Pancreas (tissue), 10 donors: Measurements from ENCODE around the gene CES2. TPM values are rescaled to one million over a fixed set of nuclear protein-coding genes. Genes with fewer than 3 reads are reported as not detected.
"Not testable (repeated sequence)": the region's sequence is repeated elsewhere in the genome, so short reads cannot be mapped to it uniquely, and the experiment has no call there.

Experiments used
- ATAC-seq, 4 donors: fragments of 200-7000 bp; cut with Tn5 transposase; one replicate each; pipeline versions ENCODE4 v1.8.0 to v1.9.1; 2020; ENCODE audit warnings: mild to moderate bottlenecking in 4 of 4, moderate library complexity in 4 of 4
- DNase-seq, 6 donors: peaks; one replicate each; pipeline ENCODE4 v3.0.0-alpha.2; 2020
- FAIRE-seq: peaks from 2 replicates; lab custom pipeline; 2012; peaks lifted over from hg19 to GRCh38; lab: Jason Lieb, UNC
- H3K27ac ChIP-seq, 4 donors: fragments of 200-600 bp; sonication (generic); 1 replicate in 3 of 4; 2 replicates in 1 of 4; pipeline versions ENCODE4 v1.5.0 to v1.8.0; 2020
- H3K27me3 ChIP-seq, 4 donors: fragments of 200-600 bp; one replicate each; pipeline ENCODE4 v1.8.0; 2021
- H3K36me3 ChIP-seq, 3 donors: fragments of 200-600 bp; sonication (generic) in 1 of 3; one replicate each; pipeline versions ENCODE4 v1.5.0 to v1.8.0; 2020 to 2021
- H3K4me1 ChIP-seq, 3 donors: fragments of 200-600 bp; one replicate each; pipeline ENCODE4 v1.8.0; 2021
- H3K4me3 ChIP-seq, 4 donors: fragments of 200-600 bp; sonication (generic) in 2 of 4; one replicate each; pipeline versions ENCODE4 v1.5.0 to v1.8.0; 2020 to 2021
- H3K9me3 ChIP-seq, 4 donors: fragments of 200-600 bp; one replicate each; pipeline ENCODE4 v1.8.0; 2021
- WGBS, 2 donors: extraction: QIAGEN DNeasy Blood & Tissue Kit; methylation state at CpG; one replicate each; pipeline ENCODE4 v1.1.7; 2013; 5-methylcytosine and 5-hydroxymethylcytosine counted together
- intact Hi-C, 3 donors: fragments of 100-400 bp; cut with DNase I; formaldehyde crosslinking; loops; one replicate each; pipeline versions ENCODE4 v1.11.1 to v1.14.2; 2022
- polyA plus RNA-seq, 2 donors: library from polyadenylated mRNA; stranded (reverse); fragments of 200-250 nt; gene quantifications; one replicate each; pipeline ENCODE4 v1.2.3, GENCODE V29; 2013
- total RNA-seq, 6 donors: library from RNA; stranded (reverse); fragmentation: NEBNext Ultra II Directional in 4 of 6; extraction: Animal tissue kit (Norgen Biotek cat#: 25700) in 4 of 6; gene quantifications; one replicate each; pipeline versions ENCODE4 v1.2.1 to v1.2.4, GENCODE V29; 2021 to 2023
- TF ChIP-seq, protein P1 (sequence below), 4 donors: fragments of 200-600 bp; sonication (generic) in 3 of 4; IDR thresholded peaks; one replicate each; pipeline versions ENCODE4 v1.5.0 to v1.8.0; 2021; ENCODE audit warnings: antibody characterized with exemption in 4 of 4
- donor health status: healthy with polysubstance abuse.
- donor health status: DM: no; HTN: no; CAD: no; lungs with moderate emphysema.
- donor health status: DM: no; HTN: no; CAD: no.
- donor health status: control.
- donor health status: control.
- donor health status: Bipolar disorder and iron deficiency.
- donor health status: DM: yes; HTN: yes; CAD: no.
- donor health status: DM: no; HTN: no; CAD: no.
- donor health status: DM: no; HTN: no; CAD: no.
- donor health status: DM: yes; HTN: yes; CAD: no.

The CES2 gene
- total and polyA plus RNA-seq, 8 donors, result 14.3 to 23.1 (median 17.3) TPM

DNA sequence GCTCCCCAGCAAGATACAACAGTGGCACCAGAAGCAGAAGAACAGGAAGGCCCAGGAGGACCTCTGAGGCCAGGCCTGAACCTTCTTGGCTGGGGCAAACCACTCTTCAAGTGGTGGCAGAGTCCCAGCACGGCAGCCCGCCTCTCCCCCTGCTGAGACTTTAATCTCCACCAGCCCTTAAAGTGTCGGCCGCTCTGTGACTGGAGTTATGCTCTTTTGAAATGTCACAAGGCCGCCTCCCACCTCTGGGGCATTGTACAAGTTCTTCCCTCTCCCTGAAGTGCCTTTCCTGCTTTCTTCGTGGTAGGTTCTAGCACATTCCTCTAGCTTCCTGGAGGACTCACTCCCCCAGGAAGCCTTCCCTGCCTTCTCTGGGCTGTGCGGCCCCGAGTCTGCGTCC, 37.7 kb downstream of the CES2 start:
- Histone ChIP-seq H3K27me3 (no peaks in the 10 kb centered on the region), H3K4me1 (no peaks in the 10 kb centered on the region), H3K36me3 (no peaks in the 10 kb centered on the region), H3K4me3 (no peak overlapping the region), H3K27ac (no peak overlapping the region), H3K9me3 (no peaks in the 10 kb centered on the region)
- no peak for DNase-seq
- FAIRE-seq, result no peak
- intact Hi-C loops, result loop anchor here (10.0 kb wide), 3 partner anchors 58 to 192 kb away; partner anchors contain the start of genes B3GNT9 (in 1 of the 3), CDH16 (in 1 of the 3), FBXL8 (in 1 of the 3) and HSF4 (in 1 of the 3)
- WGBS, 2 donors, result 89 to 92% methylated on average over 9 of the region's 9 CpGs
- no peak for ATAC-seq
- TF ChIP-seq, protein P1, sequence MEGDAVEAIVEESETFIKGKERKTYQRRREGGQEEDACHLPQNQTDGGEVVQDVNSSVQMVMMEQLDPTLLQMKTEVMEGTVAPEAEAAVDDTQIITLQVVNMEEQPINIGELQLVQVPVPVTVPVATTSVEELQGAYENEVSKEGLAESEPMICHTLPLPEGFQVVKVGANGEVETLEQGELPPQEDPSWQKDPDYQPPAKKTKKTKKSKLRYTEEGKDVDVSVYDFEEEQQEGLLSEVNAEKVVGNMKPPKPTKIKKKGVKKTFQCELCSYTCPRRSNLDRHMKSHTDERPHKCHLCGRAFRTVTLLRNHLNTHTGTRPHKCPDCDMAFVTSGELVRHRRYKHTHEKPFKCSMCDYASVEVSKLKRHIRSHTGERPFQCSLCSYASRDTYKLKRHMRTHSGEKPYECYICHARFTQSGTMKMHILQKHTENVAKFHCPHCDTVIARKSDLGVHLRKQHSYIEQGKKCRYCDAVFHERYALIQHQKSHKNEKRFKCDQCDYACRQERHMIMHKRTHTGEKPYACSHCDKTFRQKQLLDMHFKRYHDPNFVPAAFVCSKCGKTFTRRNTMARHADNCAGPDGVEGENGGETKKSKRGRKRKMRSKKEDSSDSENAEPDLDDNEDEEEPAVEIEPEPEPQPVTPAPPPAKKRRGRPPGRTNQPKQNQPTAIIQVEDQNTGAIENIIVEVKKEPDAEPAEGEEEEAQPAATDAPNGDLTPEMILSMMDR (IDR thresholded peaks at IDR 0.05), result no peak

DNA sequence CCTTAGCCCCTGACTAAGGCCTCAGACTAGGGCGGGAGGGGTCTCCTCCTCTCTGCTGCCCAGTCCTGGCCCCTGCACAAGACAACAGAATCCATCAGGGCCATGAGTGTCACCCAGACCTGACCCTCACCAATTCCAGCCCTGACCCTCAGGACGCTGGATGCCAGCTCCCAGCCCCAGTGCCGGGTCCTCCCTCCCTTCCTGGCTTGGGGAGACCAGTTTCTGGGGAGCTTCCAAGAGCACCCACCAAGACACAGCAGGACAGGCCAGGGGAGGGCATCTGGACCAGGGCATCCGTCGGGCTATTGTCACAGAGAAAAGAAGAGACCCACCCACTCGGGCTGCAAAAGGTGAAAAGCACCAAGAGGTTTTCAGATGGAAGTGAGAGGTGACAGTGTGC, 38.4 kb downstream of the CES2 start:
- Histone ChIP-seq H3K27me3 (no peaks in the 10 kb centered on the region), H3K9me3 (no peaks in the 10 kb centered on the region), H3K4me3 (no peak overlapping the region), H3K4me1 (no peaks in the 10 kb centered on the region), H3K27ac (no peak overlapping the region), H3K36me3 (no peaks in the 10 kb centered on the region)
- DNase-seq, result no peak
- intact Hi-C loops, result loop anchor here (10.0 kb wide), 3 partner anchors 59 to 191 kb away; partner anchors contain the start of genes B3GNT9 (in 1 of the 3), CDH16 (in 1 of the 3), FBXL8 (in 1 of the 3) and HSF4 (in 1 of the 3)
- FAIRE-seq, result no peak
- TF ChIP-seq, protein P1 (IDR thresholded peaks at IDR 0.05), result no peak
- no peak for ATAC-seq
- WGBS, 2 donors, result 71 to 85% methylated on average over 6 of the region's 6 CpGs

DNA sequence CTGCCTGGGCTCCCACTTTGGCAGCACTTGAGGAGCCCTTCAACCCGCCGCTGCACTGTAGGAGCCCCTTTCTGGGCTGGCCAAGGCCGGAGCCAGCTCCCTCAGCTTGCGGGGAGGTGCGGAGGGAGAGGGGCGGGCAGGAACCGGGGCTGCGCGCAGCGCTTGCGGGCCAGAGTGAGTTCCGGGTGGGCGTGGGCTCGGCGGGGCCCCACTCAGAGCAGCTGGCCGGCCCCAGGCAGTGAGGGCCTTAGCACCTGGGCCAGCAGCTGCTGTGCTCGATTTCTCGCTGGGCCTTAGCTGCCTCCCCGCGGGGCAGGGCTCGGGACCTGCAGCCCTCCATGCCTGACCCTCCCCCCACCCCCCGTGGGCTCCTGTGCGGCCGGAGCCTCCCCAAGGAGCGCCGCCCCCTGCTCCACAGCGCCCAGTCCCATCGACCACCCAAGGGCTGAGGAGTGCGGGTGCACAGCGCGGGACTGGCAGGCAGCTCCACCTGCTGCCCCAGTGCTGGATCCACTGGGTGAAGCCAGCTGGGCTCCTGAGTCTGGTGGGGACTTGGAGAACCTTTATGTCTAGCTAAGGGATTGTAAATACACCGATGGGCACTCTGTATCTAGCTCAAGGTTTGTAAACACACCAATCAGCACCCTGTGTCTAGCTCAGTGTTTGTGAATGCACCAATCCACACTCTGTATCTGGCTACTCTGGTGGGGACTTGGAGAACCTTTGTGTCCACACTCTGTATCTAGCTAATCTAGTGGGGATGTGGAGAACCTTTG, 39.0 kb downstream of the CES2 start:
- H3K9me3 ChIP-seq, DNase-seq, FAIRE-seq, H3K36me3 ChIP-seq, H3K4me3 ChIP-seq, H3K27ac ChIP-seq, ATAC-seq, H3K4me1 ChIP-seq, H3K27me3 ChIP-seq: not testable (repeated sequence)
- intact Hi-C loops, result loop anchor here (10.0 kb wide), 3 partner anchors 60 to 190 kb away; partner anchors contain the start of genes B3GNT9 (in 1 of the 3), CDH16 (in 1 of the 3), FBXL8 (in 1 of the 3) and HSF4 (in 1 of the 3)
- WGBS, 2 donors, result 75 to 84% methylated on average over 28 to 32 of the region's 32 CpGs

DNA sequence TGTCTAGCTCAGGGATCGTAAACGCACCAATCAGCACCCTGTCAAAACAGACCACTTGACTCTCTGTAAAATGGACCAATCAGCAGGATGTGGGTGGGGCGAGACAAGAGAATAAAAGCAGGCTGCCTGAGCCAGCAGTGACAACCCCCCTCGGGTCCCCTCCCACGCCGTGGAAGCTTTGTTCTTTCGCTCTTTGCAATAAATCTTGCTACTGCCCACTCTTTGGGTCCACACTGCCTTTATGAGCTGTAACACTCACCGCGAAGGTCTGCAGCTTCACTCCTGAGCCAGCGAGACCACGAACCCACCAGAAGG, 39.6 kb downstream of the CES2 start:
- intact Hi-C loops, result loop anchor here (5.0 to 10.0 kb wide), 4 partner anchors 60 to 190 kb away; partner anchors contain the start of genes B3GNT9 (in 2 of the 3), CDH16 (in 1 of the 3), FBXL8 (in 1 of the 3) and HSF4 (in 1 of the 3)
- WGBS, 2 donors, result 53 to 66% methylated on average over 9 to 11 of the region's 11 CpGs
- ATAC-seq, result not testable (repeated sequence)

DNA sequence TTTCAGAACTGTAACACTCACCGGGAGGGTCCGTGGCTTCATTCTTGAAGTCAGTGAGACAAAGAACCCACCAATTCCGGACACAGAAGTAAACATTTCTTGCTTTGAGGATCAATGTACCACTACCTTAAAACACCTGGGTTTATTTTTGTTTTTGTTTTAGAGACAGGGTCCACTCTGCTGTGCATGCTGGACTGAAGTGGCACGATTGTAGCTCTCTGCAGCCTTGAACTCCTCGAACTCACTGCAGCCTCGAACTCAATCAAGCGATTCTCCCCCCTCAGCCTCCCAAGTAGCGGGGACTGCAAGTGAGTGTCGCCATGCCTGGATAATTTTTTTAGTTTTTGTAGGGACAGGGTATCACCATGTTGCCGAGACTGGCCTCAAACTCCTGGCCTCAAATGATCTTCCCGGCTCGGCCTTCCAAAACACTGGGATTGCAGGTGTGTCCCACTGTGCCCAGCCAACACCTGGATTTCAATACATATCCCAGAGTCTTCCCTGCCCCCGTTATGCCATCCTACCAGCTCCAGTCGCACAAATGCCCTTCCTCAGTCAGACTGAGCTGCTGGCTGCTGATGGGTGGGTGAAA, 40.1 kb downstream of the CES2 start:
- Histone ChIP-seq H3K4me1 (no peaks in the 10 kb centered on the region), H3K27me3 (no peaks in the 10 kb centered on the region), H3K9me3 (no peaks in the 10 kb centered on the region), H3K4me3 (no peak overlapping the region), H3K36me3 (no peaks in the 10 kb centered on the region), H3K27ac (no peak overlapping the region)
- TF ChIP-seq, protein P1 (IDR thresholded peaks at IDR 0.05), result no peak
- FAIRE-seq (no peak), ATAC-seq (no peak), DNase-seq (no peak)
- WGBS, 2 donors, result 55 to 61% methylated on average over 14 of the region's 14 CpGs
- intact Hi-C loops, result loop anchor here (5.0 to 10.0 kb wide), 4 partner anchors 61 to 189 kb away; partner anchors contain the start of genes B3GNT9 (in 2 of the 3), CDH16 (in 1 of the 3), FBXL8 (in 1 of the 3) and HSF4 (in 1 of the 3)

More for the DNA sequence above, 39.6 kb downstream of the CES2 start:
- not testable (repeated sequence) for H3K4me1 ChIP-seq, H3K27me3 ChIP-seq, DNase-seq, FAIRE-seq, H3K4me3 ChIP-seq, H3K36me3 ChIP-seq, H3K27ac ChIP-seq, H3K9me3 ChIP-seq
